ENCODE data around the gene RPS18. TPM values are rescaled to one million over a fixed set of nuclear protein-coding genes. Genes with fewer than 3 reads are reported as not detected.
A peak's percentile ranks its signal among the peaks of the same experiment; 100 is the strongest.

The RPS18 gene
- polyA plus RNA-seq, 2 of the 4 experiments (the other 2 are of a cell fraction), result 3,426 to 3,611 TPM

DNA sequence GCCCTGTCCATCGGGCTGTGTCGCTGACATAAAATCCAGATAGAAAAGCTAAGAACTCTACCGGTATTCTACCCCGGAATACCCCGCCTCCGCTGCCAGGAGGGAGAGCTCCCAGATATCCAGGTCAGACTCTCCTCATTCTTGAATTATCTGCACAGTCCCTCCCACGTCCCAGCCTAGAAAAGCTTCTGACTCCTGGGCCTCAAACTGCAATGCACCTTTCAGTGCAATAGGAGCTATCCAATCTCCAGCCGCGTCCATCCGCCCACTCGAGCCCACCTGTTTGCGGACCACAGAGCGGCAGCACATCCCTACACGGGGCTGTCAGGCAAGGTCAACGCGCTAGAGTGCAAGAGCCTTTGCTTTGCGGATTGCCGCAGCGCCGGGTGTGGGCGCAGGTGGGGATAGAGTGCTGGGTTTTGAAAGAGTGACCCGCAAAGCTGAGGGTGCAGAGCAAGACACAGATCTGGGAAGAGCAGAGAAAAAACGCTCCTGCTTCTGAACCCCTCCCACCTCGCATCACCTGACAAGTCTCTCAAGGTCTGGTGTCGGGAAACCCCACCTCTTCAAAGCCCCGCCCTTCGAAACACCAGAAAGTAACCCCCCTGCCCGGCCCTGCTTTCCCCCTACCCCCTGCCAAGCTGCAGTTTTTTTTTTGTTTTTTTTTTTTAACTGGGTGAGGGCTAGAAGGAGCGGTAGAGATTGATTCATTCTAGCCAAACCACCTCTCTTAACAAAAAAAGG, 40.7 kb downstream of the RPS18 start:
- ChIA-PET POLR2A (interaction anchor here (1.1 kb wide), 1 partner anchor 13 kb away, joined by 5 read pairs; no protein-coding TSS in a partner anchor), CTCF (interaction anchor here (0.9 to 6.0 kb wide), 4 partner anchors 12 to 34 kb away, joined by 3 to 40 read pairs (median 9); partner anchors contain the start of gene RGL2)
- H3K27ac ChIP-seq, result peak overlapping the region; percentile 93 to 97
- DNase-seq (ENCODE audit: low read depth in 1 of 2, low spot score in 1 of 2) (peak; percentile 79 to 85), FAIRE-seq (no peak), ATAC-seq (peak; percentile 44 to 69; a peak in 5 of 6 replicates)
- TF ChIP-seq ESRRA (IDR thresholded peaks at IDR 0.05; ENCODE audit: borderline replicate concordance, low read length) (no peak), CHD2 (IDR thresholded peaks at IDR 0.05; ENCODE audit: low read length, partially characterized antibody) (no peak), ZC3H11A (IDR thresholded peaks at IDR 0.05) (no peak), POLR2AphosphoS2 (conservative IDR thresholded peaks at IDR 0.05; ENCODE audit: low read length) (no peak)
- TF ChIP-seq, protein P1, sequence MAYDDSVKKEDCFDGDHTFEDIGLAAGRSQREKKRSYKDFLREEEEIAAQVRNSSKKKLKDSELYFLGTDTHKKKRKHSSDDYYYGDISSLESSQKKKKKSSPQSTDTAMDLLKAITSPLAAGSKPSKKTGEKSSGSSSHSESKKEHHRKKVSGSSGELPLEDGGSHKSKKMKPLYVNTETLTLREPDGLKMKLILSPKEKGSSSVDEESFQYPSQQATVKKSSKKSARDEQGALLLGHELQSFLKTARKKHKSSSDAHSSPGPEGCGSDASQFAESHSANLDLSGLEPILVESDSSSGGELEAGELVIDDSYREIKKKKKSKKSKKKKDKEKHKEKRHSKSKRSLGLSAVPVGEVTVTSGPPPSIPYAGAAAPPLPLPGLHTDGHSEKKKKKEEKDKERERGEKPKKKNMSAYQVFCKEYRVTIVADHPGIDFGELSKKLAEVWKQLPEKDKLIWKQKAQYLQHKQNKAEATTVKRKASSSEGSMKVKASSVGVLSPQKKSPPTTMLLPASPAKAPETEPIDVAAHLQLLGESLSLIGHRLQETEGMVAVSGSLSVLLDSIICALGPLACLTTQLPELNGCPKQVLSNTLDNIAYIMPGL (CRISPR knock-in tag; IDR thresholded peaks at IDR 0.05; ENCODE audit: borderline replicate concordance), result no peak
- TF ChIP-seq, protein P2, sequence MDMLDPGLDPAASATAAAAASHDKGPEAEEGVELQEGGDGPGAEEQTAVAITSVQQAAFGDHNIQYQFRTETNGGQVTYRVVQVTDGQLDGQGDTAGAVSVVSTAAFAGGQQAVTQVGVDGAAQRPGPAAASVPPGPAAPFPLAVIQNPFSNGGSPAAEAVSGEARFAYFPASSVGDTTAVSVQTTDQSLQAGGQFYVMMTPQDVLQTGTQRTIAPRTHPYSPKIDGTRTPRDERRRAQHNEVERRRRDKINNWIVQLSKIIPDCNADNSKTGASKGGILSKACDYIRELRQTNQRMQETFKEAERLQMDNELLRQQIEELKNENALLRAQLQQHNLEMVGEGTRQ (IDR thresholded peaks at IDR 0.05), result peak; percentile 61
- H3K4me1 ChIP-seq, result peaks cover 25% of the 10 kb centered on the region
- WGBS (ENCODE audit: missing lambda C conversion rate), result 20% methylated on average over 15 of the region's 29 CpGs
- peak overlapping the region; percentile 74 for H3K4me3 ChIP-seq
- H3K4me2 ChIP-seq, result peak overlapping the region; percentile 92
- no peaks in the 10 kb centered on the region for H3K9me3 ChIP-seq

DNA sequence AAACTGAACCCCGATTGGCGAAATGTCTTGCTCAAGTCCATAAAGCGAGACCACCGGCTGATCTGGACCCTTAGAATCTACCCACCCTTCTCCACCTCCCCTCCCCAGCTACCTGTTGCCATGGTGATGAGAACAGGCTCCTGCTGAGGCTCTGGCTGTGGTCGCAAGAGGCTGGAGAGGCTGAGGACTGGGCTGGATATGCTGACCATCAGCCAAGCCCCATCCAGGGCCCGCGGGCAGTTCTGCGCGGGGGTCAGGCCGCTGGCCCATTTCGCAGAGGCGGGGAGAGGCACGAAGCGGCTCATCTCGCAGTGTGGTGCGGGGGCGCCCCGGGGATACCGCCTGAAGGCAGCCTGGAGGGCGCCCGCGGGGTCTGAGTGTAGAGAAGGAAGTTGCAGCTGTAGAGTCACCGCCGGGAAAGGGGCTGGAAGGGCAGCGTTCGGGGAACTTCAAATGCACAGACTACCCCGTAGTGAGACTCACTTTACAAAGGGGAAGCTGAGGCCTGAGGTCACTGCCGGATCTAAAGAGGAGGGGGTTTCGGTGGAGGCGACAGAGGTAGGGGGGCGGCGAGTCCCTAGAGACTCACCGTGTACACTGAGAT, 41.3 kb downstream of the RPS18 start:
- Histone ChIP-seq H3K9me3 (no peaks in the 10 kb centered on the region), H3K4me2 (peak overlapping the region; percentile 92), H3K27ac (peak overlapping the region; percentile 93 to 97), H3K4me3 (peak overlapping the region; percentile 74), H3K4me1 (peaks cover 25% of the 10 kb centered on the region)
- ChIA-PET POLR2A (interaction anchor here (1.1 kb wide), 1 partner anchor 13 kb away, joined by 5 read pairs; no protein-coding TSS in a partner anchor), CTCF (interaction anchor here (0.9 to 6.0 kb wide), 4 partner anchors 13 to 35 kb away, joined by 3 to 40 read pairs (median 9); partner anchors contain the start of gene RGL2)
- ATAC-seq (peak in 1 of 2 experiments; percentile 16; a peak in 3 of 6 replicates), FAIRE-seq (no peak), DNase-seq (ENCODE audit: low read depth in 1 of 2, low spot score in 1 of 2) (no peak)
- TF ChIP-seq CBX2 (IDR thresholded peaks at IDR 0.05; ENCODE audit: borderline replicate concordance, low read depth), result no peak
- no peak for TF ChIP-seq KDM1A (IDR thresholded peaks at IDR 0.05; ENCODE audit: low read depth)
- no peak for TF ChIP-seq ESRRA (IDR thresholded peaks at IDR 0.05; ENCODE audit: borderline replicate concordance, low read length)
- TF ChIP-seq FOXS1 (CRISPR knock-in tag; IDR thresholded peaks at IDR 0.05), result no peak
- TF ChIP-seq SMC3 (IDR thresholded peaks at IDR 0.05), result no peak
- TF ChIP-seq FOSB (CRISPR knock-in tag; IDR thresholded peaks at IDR 0.05), result no peak
- TF ChIP-seq HEYL (CRISPR knock-in tag; IDR thresholded peaks at IDR 0.05), result no peak
- TF ChIP-seq, protein P1 (CRISPR knock-in tag; IDR thresholded peaks at IDR 0.05; ENCODE audit: borderline replicate concordance), result no peak
- TF ChIP-seq, protein P3, sequence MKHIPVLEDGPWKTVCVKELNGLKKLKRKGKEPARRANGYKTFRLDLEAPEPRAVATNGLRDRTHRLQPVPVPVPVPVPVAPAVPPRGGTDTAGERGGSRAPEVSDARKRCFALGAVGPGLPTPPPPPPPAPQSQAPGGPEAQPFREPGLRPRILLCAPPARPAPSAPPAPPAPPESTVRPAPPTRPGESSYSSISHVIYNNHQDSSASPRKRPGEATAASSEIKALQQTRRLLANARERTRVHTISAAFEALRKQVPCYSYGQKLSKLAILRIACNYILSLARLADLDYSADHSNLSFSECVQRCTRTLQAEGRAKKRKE (CRISPR knock-in tag; IDR thresholded peaks at IDR 0.05; ENCODE audit: low read depth), result no peak
- TF ChIP-seq, protein P4, sequence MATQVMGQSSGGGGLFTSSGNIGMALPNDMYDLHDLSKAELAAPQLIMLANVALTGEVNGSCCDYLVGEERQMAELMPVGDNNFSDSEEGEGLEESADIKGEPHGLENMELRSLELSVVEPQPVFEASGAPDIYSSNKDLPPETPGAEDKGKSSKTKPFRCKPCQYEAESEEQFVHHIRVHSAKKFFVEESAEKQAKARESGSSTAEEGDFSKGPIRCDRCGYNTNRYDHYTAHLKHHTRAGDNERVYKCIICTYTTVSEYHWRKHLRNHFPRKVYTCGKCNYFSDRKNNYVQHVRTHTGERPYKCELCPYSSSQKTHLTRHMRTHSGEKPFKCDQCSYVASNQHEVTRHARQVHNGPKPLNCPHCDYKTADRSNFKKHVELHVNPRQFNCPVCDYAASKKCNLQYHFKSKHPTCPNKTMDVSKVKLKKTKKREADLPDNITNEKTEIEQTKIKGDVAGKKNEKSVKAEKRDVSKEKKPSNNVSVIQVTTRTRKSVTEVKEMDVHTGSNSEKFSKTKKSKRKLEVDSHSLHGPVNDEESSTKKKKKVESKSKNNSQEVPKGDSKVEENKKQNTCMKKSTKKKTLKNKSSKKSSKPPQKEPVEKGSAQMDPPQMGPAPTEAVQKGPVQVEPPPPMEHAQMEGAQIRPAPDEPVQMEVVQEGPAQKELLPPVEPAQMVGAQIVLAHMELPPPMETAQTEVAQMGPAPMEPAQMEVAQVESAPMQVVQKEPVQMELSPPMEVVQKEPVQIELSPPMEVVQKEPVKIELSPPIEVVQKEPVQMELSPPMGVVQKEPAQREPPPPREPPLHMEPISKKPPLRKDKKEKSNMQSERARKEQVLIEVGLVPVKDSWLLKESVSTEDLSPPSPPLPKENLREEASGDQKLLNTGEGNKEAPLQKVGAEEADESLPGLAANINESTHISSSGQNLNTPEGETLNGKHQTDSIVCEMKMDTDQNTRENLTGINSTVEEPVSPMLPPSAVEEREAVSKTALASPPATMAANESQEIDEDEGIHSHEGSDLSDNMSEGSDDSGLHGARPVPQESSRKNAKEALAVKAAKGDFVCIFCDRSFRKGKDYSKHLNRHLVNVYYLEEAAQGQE (IDR thresholded peaks at IDR 0.05), result no peak
- no peak for TF ChIP-seq RCOR1 (IDR thresholded peaks at IDR 0.05; ENCODE audit: low read depth, low read length)
- no peak for TF ChIP-seq CEBPB (IDR thresholded peaks at IDR 0.05)
- no peak for TF ChIP-seq NFE2L2 (conservative IDR thresholded peaks at IDR 0.05; ENCODE audit: low read length)
- TF ChIP-seq JUN (IDR thresholded peaks at IDR 0.05), result no peak
- TF ChIP-seq TP53 (CRISPR knock-in tag; IDR thresholded peaks at IDR 0.05), result no peak
- TF ChIP-seq CHD2 (IDR thresholded peaks at IDR 0.05; ENCODE audit: low read length, partially characterized antibody), result no peak
- no peak for TF ChIP-seq NR3C1 (IDR thresholded peaks at IDR 0.05)
- no peak for TF ChIP-seq ZFP36 (IDR thresholded peaks at IDR 0.05; ENCODE audit: borderline replicate concordance, partially characterized antibody)
- WGBS (ENCODE audit: missing lambda C conversion rate), result 3% methylated on average over 6 of the region's 33 CpGs
